NCI-H446 treated with DMSO at 0.1 percent for 48 hours (cell line): ENCODE data around the gene RPRD2.

Experiments used
- DNase-seq: peaks from one replicate; lab custom pipeline; 2025; lab: John Stamatoyannopoulos, UW

RPRD2 gene

GRCh38 chr1:150472601-150473200 lies 108.8 kb downstream of the RPRD2 start:
- no peak for DNase-seq

- DNase-seq = no peak
These were observed 109.7 kb downstream of the RPRD2 start for GRCh38 chr1:150473659-150474058.

- no peak for DNase-seq
These were observed 110.9 kb downstream of the RPRD2 start for GRCh38 chr1:150474869-150475268.

GRCh38 chr1:150476754-150477153 lies 112.8 kb downstream of the RPRD2 start:
- DNase-seq = no peak

- no peak for DNase-seq
These were observed 113.4 kb downstream of the RPRD2 start for GRCh38 chr1:150477320-150477719.

- no peak for DNase-seq
These were observed 113.8 kb downstream of the RPRD2 start for GRCh38 chr1:150477733-150478132.

GRCh38 chr1:150479370-150479769 lies 115.4 kb downstream of the RPRD2 start:
- DNase-seq = no peak

GRCh38 chr1:150479927-150480352 lies 116.0 kb downstream of the RPRD2 start:
- DNase-seq = no peak

GRCh38 chr1:150484431-150484830 lies 120.5 kb downstream of the RPRD2 start:
- no peak for DNase-seq

GRCh38 chr1:150484861-150485260 lies 120.9 kb downstream of the RPRD2 start:
- DNase-seq = no peak

- DNase-seq = peak; percentile 98
These were observed 123.2 kb downstream of the RPRD2 start, which contains the start of gene TARS2 for GRCh38 chr1:150486966-150487762. Gene TARS2, plus strand, starts transcription at chr1:150487419. Its CDS starts 32 bp downstream, at chr1:150487451.

GRCh38 chr1:150487763-150488115 lies 123.8 kb downstream of the RPRD2 start:
- no peak for DNase-seq

GRCh38 chr1:150493175-150493574 lies 129.2 kb downstream of the RPRD2 start:
- DNase-seq = no peak

- no peak for DNase-seq
These were observed 134.4 kb downstream of the RPRD2 start for GRCh38 chr1:150498342-150498741.

- no peak for DNase-seq
These were observed 141.5 kb downstream of the RPRD2 start for GRCh38 chr1:150505431-150505830.

GRCh38 chr1:150507912-150508864 lies 144.2 kb downstream of the RPRD2 start, which contains the start of gene ECM1:
Gene ECM1, plus strand, starts transcription at chr1:150508109. Its CDS starts 101 bp downstream, at chr1:150508210.
- DNase-seq = no peak

GRCh38 chr1:150508982-150509381 lies 145.0 kb downstream of the RPRD2 start:
- no peak for DNase-seq

GRCh38 chr1:150511551-150511950 lies 147.6 kb downstream of the RPRD2 start:
- DNase-seq = no peak

- no peak for DNase-seq
These were observed 148.2 kb downstream of the RPRD2 start for GRCh38 chr1:150511985-150512660.

GRCh38 chr1:150512846-150513245 lies 148.9 kb downstream of the RPRD2 start:
- no peak for DNase-seq

- no peak for DNase-seq
These were observed 149.4 kb downstream of the RPRD2 start for GRCh38 chr1:150513351-150513791.

GRCh38 chr1:150514260-150514659 lies 150.3 kb downstream of the RPRD2 start:
- DNase-seq = no peak
